NCI-H82 treated with DMSO at 0.1 percent for 48 hours (cell line): ENCODE measurements around the gene RCE1.

Experiments used
- DNase-seq: peaks from one replicate; lab custom pipeline; 2025; ENCODE audit not compliant: unreplicated experiment; lab: John Stamatoyannopoulos, UW

The RCE1 gene

DNA sequence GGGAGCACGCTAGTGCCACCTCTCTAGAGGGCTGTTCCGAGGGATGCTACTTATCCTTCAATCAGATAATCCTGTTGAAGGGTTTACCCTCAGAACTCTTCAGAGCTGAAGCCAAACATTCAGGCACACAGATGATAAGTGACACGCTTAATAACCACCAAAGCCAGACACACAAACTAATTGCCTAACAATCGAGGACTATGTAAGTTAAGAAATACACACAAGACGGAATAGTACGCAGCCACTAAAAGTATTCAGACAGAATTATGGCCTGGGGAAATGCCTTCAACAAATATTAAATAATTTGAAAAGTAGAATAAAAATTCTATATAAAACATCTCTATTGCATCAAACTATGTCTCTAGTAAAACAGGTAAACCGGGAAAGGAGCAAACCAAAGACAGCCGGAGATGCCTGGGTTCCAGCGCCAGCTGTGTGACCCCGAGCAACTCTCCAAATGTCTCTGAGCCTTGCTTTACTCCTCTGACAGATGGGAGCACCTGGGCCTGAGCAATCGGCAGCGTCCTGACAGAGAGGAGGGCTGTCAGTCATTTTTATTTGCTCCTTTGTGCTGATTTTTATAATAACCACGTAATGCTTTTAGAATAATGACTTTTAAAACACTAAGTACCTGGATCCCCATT, 25.0 kb downstream of the RCE1 start:
- peak; percentile 69 for DNase-seq

DNA sequence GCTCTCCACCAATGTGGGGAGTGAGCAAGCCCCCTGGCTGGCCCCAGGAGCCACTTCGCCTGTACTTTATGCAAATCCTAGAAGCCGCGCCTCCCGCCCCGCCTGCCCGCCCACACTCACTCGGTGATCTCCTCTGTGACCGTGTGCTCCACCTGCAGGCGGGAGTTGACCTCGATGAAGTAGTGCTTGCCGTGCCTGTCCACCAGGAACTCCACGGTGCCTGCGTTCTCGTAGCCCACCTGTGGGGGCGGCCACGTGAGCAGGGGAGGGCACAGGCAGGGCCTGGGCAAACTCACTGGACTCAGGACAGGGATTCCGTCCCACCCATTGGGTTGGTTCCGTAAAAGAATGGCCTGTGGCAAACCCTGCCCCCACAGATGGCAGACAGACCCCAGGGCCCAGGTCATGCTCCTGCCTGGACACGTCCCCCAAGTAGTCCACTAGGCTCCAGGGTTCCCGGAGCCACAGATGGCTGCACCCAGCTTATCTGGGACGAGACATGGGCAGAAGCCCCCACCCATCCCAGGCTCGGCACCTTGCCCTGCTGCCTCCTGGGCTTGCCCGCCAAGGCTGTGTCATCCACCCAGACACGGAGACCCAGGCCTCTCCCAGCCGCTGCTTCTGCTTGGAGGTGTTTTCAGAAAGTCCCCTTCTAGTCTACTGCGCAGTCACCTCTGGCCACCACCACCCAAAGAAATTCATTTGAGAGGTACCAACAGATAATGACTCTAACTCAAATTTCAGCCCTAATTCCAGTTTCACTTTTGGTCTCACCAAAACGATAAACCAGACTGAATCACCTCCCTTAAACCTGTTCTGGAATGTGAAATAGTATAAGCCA, 25.7 kb downstream of the RCE1 start:
- DNase-seq, result peak; percentile 64

DNA sequence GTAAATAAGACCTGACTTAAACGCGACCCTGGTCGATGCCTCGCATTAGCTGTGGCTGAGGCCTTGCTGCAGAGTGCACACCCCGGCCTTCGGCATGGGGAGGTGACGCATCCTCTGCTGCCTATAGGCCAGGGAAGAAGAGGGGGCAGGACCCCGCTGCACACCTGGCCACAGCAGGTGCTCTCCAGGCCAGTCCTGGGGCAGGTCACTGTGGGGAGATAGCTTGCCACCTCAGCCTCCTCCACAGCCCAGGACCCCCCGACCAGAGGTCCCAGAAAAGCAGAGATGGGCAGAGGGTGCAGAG, 26.3 kb downstream of the RCE1 start:
- no peak for DNase-seq

DNA sequence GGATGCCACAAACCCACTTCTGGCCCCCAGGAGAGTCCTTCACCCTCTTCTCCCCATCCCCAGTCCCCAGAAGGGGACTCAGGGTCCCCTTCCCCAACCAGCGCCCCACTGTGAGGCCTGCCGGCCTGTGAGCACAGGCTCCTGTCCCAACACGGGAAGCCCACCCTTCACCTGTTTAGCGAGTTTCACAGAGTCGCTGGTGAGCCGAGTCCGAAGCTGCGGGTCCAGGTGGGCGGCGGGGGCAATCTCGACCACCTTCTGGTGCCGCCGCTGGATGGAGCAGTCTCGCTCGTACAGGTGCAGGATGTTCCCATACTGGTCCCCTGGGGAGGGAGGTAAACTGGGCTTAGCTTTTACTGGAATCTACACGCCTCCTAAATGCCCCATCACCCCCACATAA, 26.9 kb downstream of the RCE1 start:
- DNase-seq, result no peak

DNA sequence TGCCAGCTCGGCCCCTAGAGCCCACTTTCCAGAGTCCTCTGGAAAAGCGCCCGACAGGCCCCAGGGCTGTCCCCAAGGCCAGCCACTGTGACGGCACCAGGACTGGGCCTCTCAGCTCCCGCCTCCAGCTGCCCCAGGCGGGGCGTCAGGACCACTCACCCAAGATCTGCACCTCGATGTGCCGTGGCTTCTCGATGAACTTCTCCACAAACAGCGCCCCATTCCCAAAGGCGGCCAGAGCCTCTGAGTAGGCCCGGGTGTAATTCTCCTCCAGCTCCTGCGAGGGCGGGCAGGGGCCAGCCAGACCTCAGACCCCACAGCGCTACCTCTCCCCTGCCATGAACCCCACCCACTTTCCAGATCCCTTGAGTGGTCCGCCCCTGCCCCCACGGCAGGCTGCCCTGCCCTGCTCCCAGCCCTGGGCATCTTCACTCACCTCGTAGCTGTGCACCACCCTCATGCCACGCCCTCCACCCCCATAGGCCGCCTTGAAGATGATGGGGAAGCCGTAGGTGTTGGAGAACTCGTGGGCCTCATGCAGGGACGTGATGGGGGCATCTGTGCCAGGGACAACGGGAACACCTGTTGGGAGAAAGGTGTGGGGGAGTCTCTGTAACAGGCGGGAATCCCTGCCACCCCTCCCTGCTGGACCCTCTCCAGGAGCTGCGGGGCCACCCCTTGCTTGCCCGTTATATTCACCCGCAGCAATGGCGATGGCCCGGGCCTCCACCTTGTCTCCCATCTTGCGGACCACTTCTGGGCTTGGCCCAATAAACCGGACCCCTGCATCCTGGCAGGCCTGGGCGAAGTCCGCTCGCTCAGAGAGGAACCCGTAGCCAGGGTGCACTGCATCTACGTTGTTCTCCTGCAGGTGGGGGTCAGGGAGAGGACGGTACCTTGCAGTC, 27.6 kb downstream of the RCE1 start:
- DNase-seq, result no peak

DNA sequence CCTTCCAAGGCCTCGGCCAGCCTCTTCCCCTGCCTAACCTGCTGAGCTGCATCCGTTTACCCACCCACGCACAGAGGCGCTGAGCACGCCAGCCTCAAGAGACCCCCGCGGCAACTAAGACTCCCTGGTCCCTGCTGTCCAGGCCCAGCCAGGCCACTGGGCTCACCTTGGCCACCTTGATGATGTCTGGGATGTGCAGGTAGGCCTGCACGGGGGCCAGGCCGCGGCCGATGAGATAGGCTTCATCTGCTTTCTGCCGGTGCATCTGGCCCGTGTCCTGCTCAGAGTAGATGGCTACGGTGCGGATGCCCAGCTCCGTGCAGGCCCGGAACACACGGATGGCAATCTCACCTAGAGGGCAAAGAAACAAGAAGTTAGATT, 28.3 kb downstream of the RCE1 start:
- DNase-seq, result no peak

DNA sequence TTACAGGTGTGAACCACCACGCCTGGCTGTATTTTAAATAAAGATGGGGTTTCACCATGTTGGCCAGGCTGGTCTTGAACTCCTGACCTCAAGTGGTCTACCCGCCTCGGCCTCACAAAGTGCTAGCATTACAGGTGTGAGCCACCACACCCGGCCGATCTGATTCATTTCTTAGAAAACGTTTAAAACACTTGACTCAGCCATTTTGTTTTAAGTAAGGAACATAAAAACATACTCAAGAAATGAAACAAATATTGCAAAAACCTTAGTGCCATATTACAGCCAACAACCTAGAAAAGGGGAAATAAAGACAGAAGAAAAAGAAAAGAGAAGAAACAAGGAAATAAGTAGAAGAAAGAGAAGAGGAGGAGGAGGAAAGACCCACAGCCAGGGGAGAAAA, 31.0 kb downstream of the RCE1 start:
- DNase-seq, result no peak

DNA sequence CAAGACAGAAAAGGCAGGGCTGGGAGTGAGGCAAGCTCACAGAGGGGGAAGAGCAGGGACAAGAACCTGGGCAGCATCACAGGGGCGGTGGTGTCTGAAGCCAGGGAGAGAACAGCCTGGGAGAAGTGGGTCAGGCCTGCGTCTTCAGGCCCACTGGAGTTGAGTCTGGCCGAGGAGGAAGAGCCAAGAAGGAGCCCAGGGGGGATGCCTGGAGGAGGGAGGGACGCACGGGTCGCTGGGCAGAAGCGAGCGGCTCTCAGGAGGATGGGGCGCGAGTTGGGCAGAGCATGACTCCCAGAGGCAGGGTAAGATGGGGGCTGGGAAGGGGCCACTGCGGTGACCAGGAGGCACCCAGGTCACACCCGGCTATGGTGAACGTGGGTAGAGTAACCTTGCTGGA, 32.1 kb downstream of the RCE1 start:
- no peak for DNase-seq

DNA sequence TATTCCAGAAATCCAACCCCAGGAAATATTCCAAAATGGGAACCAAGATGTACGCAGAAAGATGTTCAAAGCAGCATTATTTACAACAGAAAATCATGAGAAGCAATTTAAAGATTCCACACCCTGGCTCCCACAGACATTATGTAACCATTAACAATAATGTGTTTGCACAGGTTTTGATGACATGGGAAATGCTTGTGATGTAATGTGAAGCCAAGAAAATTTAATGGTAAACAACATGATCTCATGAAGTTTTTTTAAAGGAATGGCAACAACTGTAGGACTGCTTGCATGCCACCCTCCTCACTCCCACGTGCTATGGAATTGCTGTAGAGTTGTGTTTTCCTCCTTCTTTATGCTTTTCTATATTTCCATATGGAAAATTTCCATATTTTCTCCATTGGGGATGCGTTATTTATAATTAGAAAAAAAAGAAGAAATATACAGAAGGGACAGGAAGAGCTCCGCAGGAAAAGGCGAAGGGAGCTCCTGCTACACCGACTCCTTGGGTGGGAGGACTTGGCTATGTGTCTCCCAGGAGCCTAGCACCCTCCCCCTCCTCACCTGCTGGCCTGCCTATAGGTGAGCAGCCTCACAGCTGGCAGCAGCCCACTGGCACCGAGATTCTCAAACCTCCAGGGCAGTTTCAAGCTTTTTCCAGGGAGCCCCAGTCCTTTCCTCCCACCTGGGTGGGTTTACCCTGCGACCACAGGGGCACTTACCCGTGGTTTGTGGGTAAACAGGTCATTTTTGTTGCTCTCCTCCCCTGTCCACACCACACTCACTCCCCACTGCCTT, 34.5 kb downstream of the RCE1 start:
- no peak for DNase-seq

DNA sequence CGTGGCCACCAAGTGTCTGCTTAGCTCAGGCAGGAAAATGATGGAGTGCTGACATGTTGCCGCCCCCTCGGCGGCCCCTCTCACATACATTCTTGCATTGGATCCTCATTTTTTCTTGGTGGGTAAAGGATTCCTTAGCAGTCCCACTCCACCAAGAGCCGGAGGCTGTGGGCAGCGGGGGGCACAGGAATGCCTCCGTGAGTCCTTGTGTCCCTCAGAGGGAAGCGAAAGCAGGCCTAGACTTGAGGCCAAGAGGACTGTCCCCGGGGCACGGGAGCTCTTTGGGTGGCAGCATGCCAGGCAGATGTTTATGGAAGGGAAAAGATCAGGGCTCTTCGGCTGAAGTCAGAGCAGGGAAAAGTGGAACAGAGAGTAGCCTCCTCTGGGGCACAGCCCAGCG, 35.2 kb downstream of the RCE1 start:
- DNase-seq, result no peak

DNA sequence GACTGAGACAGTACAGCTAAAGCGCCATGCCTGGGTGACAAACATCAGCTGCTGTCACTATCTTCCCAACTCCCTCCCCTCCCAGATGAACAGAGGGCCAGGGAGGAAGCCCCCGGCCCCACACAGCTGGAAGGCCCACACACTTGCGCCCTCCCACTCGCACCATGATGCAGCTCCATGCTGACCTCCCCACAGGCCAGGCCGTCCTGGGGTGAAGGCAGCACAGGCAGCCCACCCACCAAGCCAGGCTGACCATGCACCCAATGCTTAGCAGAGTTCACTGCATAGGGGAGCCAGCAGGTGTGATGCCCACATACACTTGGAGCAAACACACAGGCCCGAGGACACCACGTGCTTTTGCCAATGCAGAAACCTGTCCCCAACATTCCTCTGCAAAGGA, 35.8 kb downstream of the RCE1 start:
- no peak for DNase-seq

DNA sequence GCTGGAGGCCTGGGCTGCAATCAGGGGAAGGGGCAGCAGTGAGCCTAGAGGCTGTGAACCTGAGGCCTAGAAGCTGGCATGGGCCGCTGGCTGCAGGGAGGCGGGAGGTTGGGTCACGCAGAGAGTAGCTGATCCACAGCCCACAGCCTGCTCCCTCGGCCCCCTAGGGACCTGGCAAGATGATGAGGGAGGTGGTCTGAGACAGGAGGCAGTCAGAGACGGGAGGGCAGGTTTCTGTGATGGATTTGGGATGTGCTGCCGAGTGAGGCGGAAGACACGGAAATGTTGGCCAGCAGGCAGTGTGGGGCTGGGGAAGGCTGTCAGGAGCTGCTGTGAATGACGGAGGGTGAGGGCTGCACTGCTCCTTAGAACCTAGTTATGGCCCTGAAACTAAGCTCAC, 36.3 kb downstream of the RCE1 start:
- DNase-seq, result no peak

DNA sequence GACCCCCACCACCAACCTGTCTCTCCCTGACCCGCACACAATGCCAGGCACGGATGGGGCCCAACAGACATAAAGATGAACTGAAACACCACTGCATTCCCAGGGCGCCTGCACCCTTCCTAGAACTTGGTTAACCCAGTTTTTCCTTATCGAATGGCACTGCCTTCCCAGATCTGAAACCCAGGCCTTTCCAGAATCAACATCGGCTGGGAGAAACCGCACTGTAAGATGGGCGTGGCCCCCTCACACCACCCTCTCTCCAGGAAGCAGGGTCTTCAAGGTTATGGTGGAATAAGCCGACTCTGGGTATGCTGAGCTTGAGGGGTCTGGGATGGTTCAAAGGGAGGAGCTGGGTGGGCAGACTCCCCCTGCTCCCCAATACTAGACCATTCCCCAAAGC, 36.8 kb downstream of the RCE1 start:
- DNase-seq, result no peak

DNA sequence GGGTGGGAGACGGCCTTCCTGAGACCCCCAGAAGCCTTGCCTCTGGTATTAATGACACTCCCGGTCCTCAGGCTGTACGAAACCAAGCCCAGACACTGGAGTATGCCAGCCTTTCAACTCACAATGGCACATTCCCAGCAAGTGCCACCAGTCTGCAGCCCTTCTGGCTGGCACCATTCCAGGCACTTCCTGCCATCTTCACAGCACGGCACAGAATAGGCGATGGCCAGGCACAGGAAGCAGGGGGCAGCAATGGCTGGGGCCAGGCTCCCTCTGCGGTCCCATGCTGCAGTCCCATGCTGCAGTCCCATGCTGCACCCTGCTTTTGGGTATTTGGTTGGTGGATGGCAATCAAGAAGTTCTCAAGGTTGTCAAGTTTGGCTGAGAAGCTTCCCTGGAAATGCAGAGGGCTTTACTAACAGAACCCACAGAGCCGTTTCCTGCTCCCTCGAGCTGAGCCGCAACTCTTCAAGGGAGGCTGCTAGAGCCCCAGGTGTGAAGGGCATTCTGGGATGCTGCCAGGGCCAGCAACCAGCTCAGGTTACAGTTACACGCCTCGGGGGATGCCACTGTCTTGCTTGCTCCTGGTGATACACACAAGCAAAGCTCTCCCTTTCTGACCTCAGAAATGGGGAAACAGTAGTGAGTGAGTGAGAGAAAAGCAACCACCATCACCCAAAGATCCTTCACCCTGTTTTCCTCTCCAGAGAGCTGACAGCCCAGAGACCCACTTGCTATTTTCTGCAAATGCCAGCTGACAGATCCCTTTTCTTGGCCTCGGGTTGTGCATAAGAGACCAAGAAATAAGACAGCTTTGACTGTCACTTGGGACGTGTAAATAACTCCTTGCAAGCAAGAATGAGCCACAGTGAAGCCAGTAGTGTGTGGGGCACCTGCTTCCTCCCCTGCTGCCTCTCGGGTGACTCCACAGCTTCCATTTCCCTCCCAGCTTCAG, 37.5 kb downstream of the RCE1 start:
- no peak for DNase-seq

DNA sequence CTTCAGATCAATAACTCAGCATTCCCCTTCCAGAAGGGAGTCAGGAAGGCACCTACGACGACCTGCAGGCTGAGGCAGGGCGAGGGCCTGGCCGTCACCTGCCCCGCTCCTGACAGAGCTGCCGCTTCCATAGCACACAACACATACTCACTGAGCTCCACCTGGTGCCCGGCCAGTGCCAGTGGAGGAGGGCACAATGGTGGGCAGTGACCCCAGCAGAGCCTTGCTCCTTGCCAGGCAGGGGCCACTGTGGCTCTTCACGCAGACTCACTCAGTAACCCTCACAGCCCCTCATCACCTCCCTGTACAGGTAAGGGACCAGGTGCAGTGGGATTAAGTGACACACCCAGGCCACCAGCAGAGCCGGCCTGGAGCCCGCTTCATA, 38.2 kb downstream of the RCE1 start:
- DNase-seq, result no peak

DNA sequence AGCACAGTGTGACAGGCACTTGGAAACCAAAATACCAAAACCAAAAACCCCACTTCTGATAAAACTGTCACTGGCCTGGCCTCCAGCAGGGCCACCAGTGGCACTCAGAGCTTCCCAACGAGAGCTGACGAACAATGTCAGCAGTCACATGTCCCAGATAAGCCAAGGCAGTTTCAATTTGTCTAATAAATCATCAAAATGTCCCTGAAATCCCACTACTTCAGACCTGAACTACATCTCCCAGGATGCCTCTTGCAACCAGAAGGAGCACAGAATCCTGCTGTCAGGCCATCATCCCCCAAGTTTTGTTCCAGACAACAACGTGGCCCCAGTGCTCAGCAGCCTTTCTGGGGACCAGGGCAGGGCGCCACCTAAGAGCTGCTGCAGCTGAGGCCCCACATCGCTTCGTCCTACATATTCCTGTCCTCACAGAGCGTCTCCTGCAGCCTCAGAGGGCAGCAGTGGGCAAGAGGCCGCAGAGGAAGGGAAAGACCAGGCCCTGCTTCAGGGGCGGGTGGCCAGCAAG, 38.7 kb downstream of the RCE1 start:
- DNase-seq, result no peak

DNA sequence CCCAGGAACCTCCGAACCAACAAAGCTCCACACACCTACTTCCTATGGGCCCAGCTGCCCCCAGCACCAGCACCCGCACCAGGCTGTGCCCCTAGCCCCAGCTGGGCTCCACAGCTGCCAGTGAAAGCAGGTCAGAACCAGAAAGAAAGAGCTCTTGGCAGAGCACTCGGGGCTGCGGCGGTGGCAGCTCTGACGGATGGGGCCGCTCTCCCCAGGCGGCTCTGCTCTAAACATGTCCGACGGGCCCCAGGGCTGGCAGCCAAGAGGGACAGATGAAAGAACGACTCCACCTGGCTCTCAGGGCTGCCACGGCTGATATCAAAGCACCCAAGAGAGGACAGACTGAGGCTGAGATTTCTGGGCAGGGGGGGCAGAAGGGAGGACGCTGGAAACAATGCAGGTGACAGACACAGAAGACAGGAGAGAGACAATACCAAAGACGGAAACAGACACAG, 39.3 kb downstream of the RCE1 start:
- no peak for DNase-seq

DNA sequence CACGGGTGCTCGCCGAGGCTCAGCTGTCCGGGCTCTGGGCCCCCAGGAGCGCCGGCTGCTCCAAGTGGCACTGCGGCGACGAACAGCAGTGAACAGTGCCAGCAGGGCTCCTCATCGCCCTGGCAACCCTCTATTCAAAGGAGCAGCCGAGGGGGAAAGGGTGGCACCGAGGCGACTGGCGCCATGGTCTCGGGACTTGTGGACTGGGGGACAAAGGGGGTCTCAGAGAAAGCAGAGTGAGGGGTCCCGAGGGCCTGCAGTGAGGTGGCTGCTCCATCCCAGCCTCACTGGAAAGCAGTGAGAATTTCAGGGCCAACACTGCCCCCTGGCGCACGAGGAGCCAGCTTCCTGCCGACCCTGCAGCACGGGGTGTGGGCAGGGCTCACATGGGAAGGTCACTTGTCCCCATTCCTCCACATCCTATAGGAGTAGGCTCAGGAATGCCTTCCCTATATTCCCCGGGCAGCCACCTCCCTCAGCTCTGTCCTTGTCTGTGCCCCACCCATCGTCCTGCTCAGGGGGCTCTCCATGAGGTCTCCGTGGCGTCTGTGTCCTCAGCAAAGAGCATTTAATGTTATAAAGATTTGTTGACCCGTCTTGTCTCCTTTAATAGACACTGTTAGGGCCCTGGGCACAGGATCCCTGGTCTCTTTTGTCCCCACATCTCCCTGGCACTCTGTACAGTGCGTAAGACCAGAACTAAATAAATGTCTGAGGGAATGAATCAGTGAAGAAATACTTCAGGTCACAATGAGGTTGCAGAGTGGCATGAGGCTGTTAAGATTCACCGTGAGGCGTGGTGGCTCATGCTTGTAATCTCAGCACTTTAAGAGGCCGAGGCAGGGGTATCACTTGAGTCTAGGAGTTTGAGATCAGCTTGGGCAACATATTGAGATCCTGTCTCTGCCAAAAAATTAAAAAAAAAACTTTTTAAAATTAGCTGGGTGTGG, 40.0 kb downstream of the RCE1 start:
- DNase-seq, result no peak

DNA sequence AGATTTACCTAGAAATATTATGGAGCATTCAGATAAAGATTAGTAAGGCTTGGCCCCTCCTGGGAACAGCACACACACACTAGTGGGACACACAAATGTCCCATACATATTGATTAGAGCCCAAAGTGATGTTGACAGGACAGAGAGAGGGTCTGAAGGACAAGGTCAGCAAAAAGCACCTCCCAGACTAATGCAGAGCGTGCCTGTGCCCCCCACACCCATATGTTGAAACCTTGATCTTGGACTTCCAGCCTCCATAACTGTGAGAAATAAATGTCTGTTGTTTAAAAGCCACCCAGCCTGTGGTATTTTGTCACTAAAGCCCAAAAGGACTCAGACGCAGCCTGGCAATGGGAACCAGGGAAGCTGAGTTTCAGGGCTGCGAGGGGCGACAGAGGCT, 41.2 kb downstream of the RCE1 start:
- DNase-seq, result no peak
